Measurements from ENCODE around the gene MNAT1.

- TF ChIP-seq POLR2A (IDR thresholded peaks at IDR 0.05; ENCODE audit: low read depth, low read length) = no peak
- TF ChIP-seq POLR2AphosphoS5 (IDR thresholded peaks at IDR 0.05; ENCODE audit: low read depth, low read length) = no peak
- TF ChIP-seq TAF1 (IDR thresholded peaks at IDR 0.05; ENCODE audit: low read depth, low read length) = no peak
- TF ChIP-seq PAX5 (IDR thresholded peaks at IDR 0.05; ENCODE audit: insufficient read depth, low read length, severe bottlenecking) = no peak
Measured at GRCh38 chr14:60922050-60922449, 187.5 kb downstream of the MNAT1 start.

Measured in GM12891 (cell line).